Small intestine (tissue), 7 donors: ENCODE data around the gene DLX3. TPM values are rescaled to one million over a fixed set of nuclear protein-coding genes. Genes with fewer than 3 reads are reported as not detected.

Experiments used
- DNase-seq, 2 donors: peaks; one replicate each; pipeline versions ENCODE4 v3.0.0 to v3.0.0-alpha.2; 2013
- FAIRE-seq: peaks from 2 replicates; lab custom pipeline; 2012; peaks lifted over from hg19 to GRCh38; lab: Jason Lieb, UNC
- H3K27ac ChIP-seq, 3 donors: one replicate each; pipeline ENCODE4 v1.5.1; 2013; ENCODE audit warnings: low read length in 2 of 3, mild to moderate bottlenecking in 2 of 3, control low read depth in 1 of 3, inconsistent platforms in 1 of 3, low read depth in 1 of 3, moderate library complexity in 1 of 3
- H3K27me3 ChIP-seq, 3 donors: one replicate each; pipeline ENCODE4 v1.6.1; 2013; ENCODE audit warnings: low read length in 3 of 3, inconsistent platforms in 1 of 3; ENCODE audit not compliant: control insufficient read depth in 3 of 3, insufficient read depth in 3 of 3
- H3K36me3 ChIP-seq, 3 donors: one replicate each; pipeline ENCODE4 v1.6.1; 2013; ENCODE audit warnings: low read length in 3 of 3, inconsistent platforms in 1 of 3, low read depth in 1 of 3, mild to moderate bottlenecking in 1 of 3, moderate library complexity in 1 of 3; ENCODE audit not compliant: control insufficient read depth in 3 of 3, insufficient read depth in 2 of 3
- H3K4me1 ChIP-seq, 3 donors: one replicate each; pipeline ENCODE4 v1.6.1; 2013; ENCODE audit warnings: low read length in 2 of 3, inconsistent platforms in 1 of 3, low read depth in 1 of 3, mild to moderate bottlenecking in 1 of 3, moderate library complexity in 1 of 3; ENCODE audit not compliant: control insufficient read depth in 3 of 3, insufficient read depth in 2 of 3
- H3K4me3 ChIP-seq, 3 donors: one replicate each; pipeline ENCODE4 v1.5.1; 2013; ENCODE audit warnings: low read length in 3 of 3, control low read depth in 1 of 3, inconsistent platforms in 1 of 3, low read depth in 1 of 3, mild to moderate bottlenecking in 1 of 3, moderate library complexity in 1 of 3
- H3K9me3 ChIP-seq, 2 donors: one replicate each; pipeline ENCODE4 v1.6.1; 2013; ENCODE audit warnings: low read depth in 1 of 2, low read length in 1 of 2; ENCODE audit not compliant: control insufficient read depth in 2 of 2, insufficient read depth in 1 of 2
- WGBS, 3 donors: extraction: QIAGEN DNeasy Blood & Tissue Kit; methylation state at CpG; one replicate each; pipeline ENCODE4 v1.1.7; 2013; 5-methylcytosine and 5-hydroxymethylcytosine counted together
- polyA plus RNA-seq, 4 donors: library from polyadenylated mRNA; stranded (reverse) in 3 of 4; unstranded in 1 of 4; fragments of 200-250 nt in 3 of 4; fragments of 120-200 nt in 1 of 4; gene quantifications; one replicate each; pipeline versions ENCODE4 v1.2.1 to v1.2.3, GENCODE V29; 2013
- donor health status: healthy with polysubstance abuse.
- donor health status: control.
- donor health status: control.
- donor health status: Bipolar disorder and iron deficiency.
- donor health status: healthy.

Gene DLX3
- polyA plus RNA-seq, 4 donors = 0.06 to 1.4 TPM; not detected in 2

DNA sequence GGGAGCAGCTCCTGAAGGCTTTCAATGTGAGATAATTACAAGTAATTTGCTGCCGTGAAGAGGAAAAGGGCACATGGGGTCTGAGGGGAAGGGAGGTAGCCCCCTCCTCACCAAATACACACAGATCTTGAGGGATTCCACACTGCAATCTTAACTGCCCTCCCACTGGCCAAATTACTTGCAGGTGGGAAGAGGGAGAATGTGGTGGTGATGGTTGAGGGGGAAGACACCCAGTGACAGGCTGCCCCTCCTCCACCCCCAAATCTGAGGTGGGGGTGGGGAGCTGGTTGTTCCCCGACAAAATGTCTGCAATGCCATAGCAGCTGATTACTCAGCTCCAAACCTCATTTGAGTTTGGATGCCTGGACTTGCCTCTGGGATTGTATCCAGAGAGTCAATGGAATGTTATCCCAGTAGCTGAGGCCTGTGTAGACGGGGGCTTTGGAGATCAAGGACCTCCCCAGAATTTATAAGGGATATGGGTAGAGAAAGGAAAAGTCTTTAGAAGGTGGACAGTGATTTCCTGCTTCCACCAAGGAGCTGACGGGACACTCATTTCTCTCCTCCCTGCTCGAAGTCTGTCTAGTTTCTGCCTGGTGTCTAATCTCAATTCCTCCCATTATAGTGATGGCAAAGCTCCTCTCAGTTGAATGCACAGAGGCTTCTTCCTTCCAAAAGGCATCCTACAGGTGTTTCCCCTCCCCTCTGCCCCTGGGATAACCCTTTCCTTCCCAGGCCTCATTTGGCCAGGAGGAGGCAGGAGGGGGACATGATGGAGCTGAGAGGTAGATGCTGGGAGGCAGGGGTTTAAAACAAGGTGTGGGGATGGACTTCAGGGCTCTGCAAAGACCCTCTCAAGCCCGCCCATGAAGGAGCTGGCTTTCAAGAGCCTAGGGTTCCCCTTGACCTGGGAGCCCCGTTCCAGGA, 17.3 kb downstream of the DLX3 start:
- H3K4me3 ChIP-seq = no peak overlapping the region
- WGBS, 3 donors = 61 to 63% (median 62%) methylated on average over 7 of the region's 7 CpGs
- FAIRE-seq = no peak

DNA sequence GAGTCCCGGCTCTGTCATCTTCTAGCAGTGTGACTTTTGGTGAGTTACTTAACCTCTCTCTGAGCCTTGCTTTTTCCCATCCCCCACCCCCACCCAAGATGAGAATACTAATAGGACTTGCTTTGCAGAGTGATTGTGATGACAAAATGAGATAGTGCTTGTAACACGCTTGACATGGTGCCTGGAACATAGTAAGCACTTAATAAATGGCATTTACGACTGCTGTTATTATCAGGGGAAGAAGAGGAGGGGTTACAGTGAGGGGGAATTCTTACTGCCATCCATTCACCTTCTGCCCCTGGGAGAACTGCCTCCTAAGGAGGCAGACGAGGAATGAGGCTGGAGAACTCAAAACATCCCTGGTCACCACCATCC, 18.2 kb downstream of the DLX3 start:
- WGBS, 3 donors = 36 to 52% (median 52%) methylated on average over 4 of the region's 4 CpGs
- Histone ChIP-seq H3K36me3 (no peaks in the 10 kb centered on the region), H3K4me3 (no peak overlapping the region), H3K4me1 (peaks cover 0 to 9% (median 0%) of the 10 kb centered on the region in 3 donors), H3K27ac (no peak overlapping the region), H3K9me3 (no peaks in the 10 kb centered on the region), H3K27me3 (peaks cover 11 to 87% (median 36%) of the 10 kb centered on the region in 3 donors)
- FAIRE-seq (no peak), DNase-seq (no peak)

More for the DNA sequence above, 17.3 kb downstream of the DLX3 start:
- no peak overlapping the region for H3K27ac ChIP-seq
- peaks cover 11 to 78% (median 27%) of the 10 kb centered on the region in 3 donors for H3K27me3 ChIP-seq
- no peaks in the 10 kb centered on the region for H3K4me1 ChIP-seq
- DNase-seq = no peak
- no peaks in the 10 kb centered on the region for H3K9me3 ChIP-seq
- no peaks in the 10 kb centered on the region for H3K36me3 ChIP-seq

- no peaks in the 10 kb centered on the region for H3K9me3 ChIP-seq
- no peaks in the 10 kb centered on the region for H3K36me3 ChIP-seq
- peaks cover 0 to 14% (median 0%) of the 10 kb centered on the region in 3 donors for H3K4me1 ChIP-seq
- H3K4me3 ChIP-seq = no peak overlapping the region
- H3K27me3 ChIP-seq = peaks cover 11 to 92% (median 41%) of the 10 kb centered on the region in 3 donors
- no peak overlapping the region for H3K27ac ChIP-seq
- DNase-seq = no peak
- FAIRE-seq = no peak
- WGBS, 3 donors = 22 to 52% (median 43%) methylated on average over 5 of the region's 5 CpGs
Observed at GRCh38 chr17:49976163-49976827, 18.7 kb downstream of the DLX3 start.

- H3K9me3 ChIP-seq = no peaks in the 10 kb centered on the region
- H3K27ac ChIP-seq = no peak overlapping the region
- FAIRE-seq (no peak), DNase-seq (no peak)
- no peak overlapping the region for H3K4me3 ChIP-seq
- H3K4me1 ChIP-seq = peaks cover 0 to 16% (median 0%) of the 10 kb centered on the region in 3 donors
- H3K27me3 ChIP-seq = peaks cover 11 to 95% (median 46%) of the 10 kb centered on the region in 3 donors
- no peaks in the 10 kb centered on the region for H3K36me3 ChIP-seq
- 73 to 83% (median 75%) methylated on average over 7 of the region's 7 CpGs for WGBS, 3 donors
Observed at GRCh38 chr17:49975531-49975930, 19.5 kb downstream of the DLX3 start.

GRCh38 chr17:49973271-49973615, 21.8 kb downstream of the DLX3 start:
- WGBS, 3 donors = 19 to 30% (median 20%) methylated on average over 2 of the region's 2 CpGs
- peaks cover 0 to 24% (median under 1%) of the 10 kb centered on the region in 3 donors for H3K4me1 ChIP-seq
- FAIRE-seq = no peak
- peaks cover 0 to 4% of the 10 kb centered on the region in 2 donors for H3K9me3 ChIP-seq
- H3K36me3 ChIP-seq = no peaks in the 10 kb centered on the region
- H3K4me3 ChIP-seq = no peak overlapping the region
- DNase-seq = no peak
- H3K27ac ChIP-seq = no peak overlapping the region
- H3K27me3 ChIP-seq = peaks cover 14 to 98% (median 58%) of the 10 kb centered on the region in 3 donors

- Histone ChIP-seq H3K27ac (no peak overlapping the region), H3K4me3 (no peak overlapping the region), H3K36me3 (no peaks in the 10 kb centered on the region), H3K9me3 (peaks cover 0 to 4% of the 10 kb centered on the region in 2 donors), H3K4me1 (peaks cover 0 to 26% (median 3%) of the 10 kb centered on the region in 3 donors), H3K27me3 (peaks cover 14 to 97% (median 57%) of the 10 kb centered on the region in 3 donors)
- no peak for DNase-seq
- no peak for FAIRE-seq
- WGBS, 3 donors = 8 to 11% (median 9%) methylated on average over 49 to 57 of the region's 57 CpGs
Observed at GRCh38 chr17:49972486-49973270, 22.3 kb downstream of the DLX3 start.

DNA sequence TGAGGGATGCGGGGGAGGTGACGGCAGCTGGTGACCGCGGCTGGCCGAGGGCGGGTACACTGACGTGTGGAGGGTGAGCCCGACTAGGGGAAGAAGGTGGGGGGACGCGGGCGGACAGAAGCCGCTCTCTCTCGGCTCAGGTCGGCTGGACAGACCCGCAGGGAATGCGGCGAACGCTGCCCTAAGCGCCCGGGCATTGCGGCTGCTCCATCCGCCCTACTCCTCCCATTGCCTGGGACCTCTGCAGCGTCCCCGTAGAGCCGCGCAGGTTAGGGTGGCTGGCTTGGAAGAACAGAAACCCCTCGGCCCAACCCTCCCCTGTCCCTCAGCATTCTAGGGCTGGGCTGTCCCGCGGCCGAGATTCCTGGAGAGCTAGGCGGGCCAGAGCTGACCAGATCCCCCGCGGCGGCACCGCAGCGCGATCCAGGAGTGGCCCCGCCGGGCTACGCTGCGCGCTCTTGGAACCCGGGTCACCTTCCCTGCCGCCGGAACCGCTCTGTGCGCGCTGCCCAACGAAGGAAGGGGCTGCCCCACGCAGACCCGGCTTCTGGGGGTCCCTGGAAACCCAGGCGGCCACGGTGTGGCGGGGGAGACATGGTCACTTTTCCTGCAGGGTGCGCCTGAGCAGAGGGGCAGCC, 23.1 kb downstream of the DLX3 start:
- no peaks in the 10 kb centered on the region for H3K36me3 ChIP-seq
- H3K27me3 ChIP-seq = peaks cover 17 to 97% (median 61%) of the 10 kb centered on the region in 3 donors
- no peak for FAIRE-seq
- peaks cover 0 to 26% (median 3%) of the 10 kb centered on the region in 3 donors for H3K4me1 ChIP-seq
- 3 to 5% (median 4%) methylated on average over 43 to 55 of the region's 55 CpGs for WGBS, 3 donors
- peaks cover 0 to 4% of the 10 kb centered on the region in 2 donors for H3K9me3 ChIP-seq
- no peak overlapping the region for H3K4me3 ChIP-seq
- H3K27ac ChIP-seq = no peak overlapping the region
- no peak for DNase-seq
